Stimulated activated CD4-positive, alpha-beta T cell treated with anti-CD3 and anti-CD28 coated beads, Interleukin-2, amount 100 ng/mL, for 48 hours (primary cell): ENCODE results near the gene SLC16A6.
"Not testable (repeated sequence)": the region's sequence is repeated elsewhere in the genome, so short reads cannot be mapped to it uniquely, and the experiment has no call there.

ENCODE experiments used
- DNase-seq, 2 donors: peaks; one replicate each; pipeline ENCODE4 v3.0.0-alpha.2; 2020

Gene SLC16A6

DNA sequence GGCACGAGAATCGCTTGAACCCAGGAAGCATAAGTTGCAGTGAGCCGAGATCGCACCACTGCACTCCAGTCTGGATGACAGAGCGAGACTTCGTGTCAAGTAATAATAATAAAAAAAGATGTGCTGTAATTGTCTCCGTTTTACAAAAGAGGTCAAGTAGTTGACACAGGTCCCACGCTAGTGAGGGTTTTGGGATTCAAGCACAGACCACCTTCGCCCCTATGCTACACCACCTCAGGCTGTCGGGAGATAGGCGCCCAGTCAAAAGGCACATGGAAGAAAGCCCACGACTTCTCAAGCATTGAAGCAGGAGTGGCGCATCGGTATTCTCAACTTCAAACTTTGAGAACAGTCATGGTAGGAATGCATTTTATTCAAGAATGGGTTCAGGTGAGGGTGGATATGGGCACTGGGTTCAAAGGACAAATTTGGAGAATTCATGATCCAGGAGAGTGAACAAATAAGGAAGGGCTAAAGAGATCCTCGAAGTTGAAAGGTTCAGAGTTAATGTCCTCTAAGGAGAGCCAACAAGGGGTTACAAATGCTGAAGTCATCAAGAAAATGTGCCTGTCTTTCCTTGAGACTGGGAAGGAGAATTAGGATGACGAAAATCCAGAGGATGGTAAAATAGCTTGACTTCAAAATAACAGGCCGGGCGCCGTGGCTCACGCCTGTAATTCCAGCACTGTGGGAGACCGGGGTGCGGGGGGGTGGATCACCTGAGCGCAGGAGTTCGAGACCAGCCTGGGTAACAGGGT, 44.5 kb downstream of the SLC16A6 start:
- no peak for DNase-seq

DNA sequence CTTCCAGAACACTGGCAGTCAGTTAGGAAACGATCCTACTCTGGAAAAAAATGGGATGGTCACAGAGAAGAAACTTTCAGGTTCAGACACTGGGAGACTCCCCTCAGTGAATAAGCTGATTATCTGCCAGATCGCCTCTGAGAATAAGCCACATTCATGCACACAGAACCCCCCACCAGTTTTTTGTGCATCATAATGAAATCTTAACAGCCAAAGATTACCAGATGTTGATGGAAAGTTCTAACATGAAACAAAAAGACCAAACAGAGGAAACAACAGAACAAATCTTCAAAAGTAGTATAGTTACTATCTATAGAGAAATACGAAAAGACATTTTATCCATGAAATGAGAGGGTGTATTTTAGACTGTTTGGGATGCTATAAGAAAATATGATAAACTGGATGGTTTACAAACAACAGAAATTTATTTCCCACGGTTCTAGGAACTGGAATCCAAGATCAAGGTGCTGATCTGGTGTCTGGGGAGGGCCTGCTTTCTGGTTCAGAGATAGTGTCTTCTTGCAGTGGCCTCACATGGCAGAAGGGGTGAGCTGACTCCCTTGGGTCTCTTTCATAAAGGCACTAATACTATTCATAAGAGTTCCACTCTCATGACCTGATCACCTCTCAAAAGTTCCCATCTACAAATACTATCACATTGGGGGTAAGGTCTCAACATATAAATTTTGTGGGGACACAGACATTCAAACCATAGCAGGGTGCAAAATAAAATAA, 51.1 kb downstream of the SLC16A6 start:
- no peak for DNase-seq

DNA sequence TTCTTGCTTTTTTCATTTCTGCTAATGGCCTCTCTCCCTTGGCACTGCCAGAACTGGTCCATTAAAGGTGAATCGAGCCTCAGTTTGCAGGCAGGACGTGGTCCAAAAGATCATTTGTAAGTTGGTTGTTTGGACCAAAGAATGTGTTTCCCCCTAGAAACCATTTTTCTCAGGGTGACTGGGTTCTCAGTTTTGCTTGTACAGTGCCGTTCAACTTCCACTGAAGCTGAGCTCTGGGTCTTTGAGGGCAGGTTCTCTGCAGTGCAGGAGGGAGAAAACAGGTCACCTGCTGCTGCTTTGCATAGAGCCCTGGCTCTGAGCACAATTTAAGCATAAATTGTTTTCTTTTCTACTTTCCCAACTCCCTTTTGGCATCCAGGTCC, 52.1 kb downstream of the SLC16A6 start:
- DNase-seq, result no peak

DNA sequence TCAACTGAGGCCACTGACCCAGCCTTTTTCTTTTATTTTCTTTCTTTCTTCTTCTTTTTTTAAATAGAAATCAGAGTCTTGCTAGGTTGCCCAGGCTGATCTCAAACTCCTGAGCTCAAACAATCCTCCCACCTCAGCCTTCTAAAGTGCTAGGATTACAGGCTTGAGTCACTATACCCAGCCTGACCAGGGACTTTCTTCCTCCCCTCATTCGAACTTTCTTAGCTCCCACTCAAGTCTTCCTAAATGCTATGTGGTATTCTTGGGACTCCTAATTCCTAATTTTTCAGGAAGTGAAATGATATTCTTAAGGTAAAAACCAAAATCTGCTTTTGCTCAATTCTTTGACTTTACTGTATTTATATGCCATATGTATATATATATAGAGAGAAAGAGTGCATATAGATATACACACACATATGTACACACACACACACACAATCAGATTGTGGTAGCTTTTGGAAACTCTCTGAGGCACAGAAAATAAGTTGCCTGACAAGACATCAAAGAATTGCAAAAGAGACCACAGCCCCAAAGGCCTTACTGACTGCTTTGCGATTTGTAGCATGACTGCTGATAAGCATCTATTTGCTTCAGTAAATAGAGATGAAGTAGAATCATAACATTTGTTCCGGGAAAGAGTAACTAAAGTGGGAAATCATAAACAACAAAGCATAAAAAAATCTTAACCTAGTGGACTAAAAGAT, 52.6 kb downstream of the SLC16A6 start:
- DNase-seq, result no peak

DNA sequence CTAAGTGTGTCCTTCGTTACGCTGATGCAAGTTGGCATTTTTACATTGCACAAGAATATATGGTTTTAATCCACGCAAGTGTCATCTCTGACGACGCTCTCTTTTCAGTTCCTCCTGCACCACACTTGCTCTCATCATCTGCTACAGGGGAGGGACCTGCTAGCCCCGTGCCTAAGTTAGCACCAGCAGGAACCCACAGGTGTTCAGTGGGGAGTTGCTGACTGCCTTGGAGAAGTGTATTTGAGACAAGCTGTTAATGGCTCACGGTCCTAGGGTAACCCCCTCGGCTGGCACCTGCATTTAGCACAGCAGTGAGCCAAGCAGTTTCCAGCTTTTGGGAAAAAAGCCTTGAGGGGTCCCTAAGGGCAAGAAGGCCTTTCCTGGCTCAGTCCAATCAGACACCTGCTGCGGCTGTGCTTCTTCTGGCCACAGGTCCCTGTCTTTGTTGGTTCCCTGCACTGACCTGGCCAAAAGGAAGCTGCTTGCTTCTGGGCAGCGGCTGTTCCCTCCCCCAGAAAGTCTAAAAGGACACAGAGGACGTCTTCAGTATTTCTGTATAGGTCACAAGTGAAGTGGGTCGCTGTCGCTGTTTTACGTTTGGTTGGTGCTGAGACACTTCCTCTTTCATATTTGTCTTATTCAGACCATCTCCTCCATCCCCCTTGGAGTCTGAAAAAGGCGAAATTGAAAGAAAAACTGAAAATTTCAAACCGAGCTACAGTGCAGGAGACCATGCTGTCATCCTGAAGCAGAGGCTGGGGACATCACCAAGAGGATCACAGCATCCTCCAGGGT, 53.4 kb downstream of the SLC16A6 start:
- not testable (repeated sequence) for DNase-seq

DNA sequence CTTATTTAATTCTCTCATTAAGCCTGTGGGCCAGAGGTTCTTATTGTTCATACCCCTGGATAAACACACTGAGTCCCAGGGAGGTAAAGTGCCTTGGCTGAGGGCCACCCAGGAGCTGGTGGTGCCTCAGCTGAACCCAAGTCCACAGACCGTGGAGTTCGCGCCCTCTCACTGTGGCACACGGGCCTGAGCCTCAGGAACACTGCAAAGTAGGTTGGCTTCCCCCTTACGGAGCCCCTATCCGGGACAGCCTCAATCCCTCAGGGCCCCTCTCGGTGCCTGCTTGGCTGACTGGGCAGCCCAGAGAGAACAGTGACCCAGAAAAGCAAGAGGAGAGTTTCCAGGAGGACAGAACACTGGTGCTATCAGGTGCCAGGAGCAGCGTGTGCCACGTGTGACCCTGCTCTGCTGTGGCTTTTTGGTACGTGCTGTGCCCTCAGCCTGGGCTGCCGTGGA, 55.6 kb downstream of the SLC16A6 start:
- not testable (repeated sequence) for DNase-seq

DNA sequence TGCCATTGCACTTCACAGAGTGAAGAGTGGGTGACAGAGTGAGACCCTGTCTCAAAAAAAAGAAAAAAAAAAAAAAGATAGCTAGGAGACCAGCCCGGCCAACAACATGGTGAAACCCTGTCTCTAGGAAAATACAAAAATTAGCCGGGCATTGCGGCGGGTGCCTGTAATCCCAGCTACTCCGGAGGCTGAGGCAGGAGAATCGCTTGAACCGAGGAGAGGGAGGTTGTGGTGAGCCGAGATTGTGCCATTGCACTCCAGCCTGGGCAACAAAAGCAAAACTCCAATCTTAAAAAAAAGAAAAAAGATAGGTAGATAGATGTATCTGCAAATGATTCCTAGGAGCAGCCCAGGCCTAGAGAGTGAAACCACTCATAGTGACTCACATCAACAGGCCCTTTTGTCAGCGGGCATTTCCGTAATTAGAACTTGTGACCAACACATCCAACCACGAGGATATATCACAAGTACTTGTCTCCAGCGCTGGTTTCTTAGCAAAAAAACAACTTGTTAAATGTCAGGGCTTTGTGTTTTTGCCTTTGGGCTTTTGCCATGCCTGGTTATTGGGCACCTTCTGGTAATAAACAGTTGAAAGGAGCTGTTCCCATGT, 56.1 kb downstream of the SLC16A6 start:
- not testable (repeated sequence) for DNase-seq

DNA sequence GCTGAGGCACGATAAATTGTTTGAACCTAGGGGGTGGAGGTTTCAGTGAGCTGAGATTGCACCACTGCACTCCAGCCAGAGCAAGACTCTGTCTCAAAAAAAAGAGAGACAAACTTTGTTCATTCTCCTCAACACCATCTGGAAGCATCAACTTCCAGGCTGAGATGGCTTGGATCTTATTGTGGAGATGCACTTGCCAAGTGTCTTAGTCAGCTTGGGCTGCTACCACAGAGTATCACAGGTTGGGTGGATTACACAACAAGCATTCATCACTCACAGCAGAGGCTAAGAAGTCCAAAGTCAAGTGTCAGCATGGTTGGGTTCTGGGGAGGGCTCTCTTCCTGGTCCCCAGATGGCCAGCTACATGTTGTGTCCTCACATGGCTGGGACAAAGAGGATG, 58.2 kb downstream of the SLC16A6 start:
- DNase-seq, result not testable (repeated sequence)

DNA sequence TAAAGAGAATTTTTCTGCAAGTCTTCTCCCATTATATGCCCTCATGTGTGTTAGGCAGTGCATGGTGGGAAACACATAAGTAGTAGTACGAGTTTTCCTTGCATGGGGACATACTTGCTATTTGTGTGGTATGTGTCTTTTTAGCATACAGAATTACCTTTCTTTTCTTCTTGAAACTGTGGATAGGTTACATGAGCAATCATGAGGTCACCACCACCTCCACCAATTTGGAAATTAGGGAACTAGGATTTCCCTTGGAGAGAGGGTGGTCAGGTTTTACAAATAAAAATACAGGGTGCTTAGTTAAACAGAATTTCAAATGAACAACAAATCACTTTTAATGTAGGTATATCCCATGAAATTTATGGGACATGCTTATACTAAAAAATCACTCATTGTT, 59.4 kb downstream of the SLC16A6 start:
- DNase-seq, result no peak

DNA sequence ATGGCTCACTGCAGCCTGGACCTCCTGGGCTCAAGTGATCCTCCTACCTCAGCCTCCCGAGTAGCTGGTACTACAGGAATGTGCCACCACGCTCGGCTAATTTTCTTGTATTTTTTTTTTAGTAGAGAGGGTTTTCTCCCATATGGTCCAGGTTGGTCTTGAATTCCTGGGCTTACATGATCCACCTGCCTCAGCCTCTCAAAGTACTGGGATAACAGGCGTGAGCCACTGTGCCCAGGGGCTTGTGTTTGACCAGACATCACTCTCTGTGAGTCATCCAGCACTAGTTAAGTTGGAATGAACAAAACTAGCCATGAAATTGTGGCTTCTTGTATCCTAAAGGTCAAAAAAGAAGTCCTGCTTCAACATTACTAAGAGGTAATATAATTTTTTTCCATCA, 59.8 kb downstream of the SLC16A6 start:
- DNase-seq, result not testable (repeated sequence)

DNA sequence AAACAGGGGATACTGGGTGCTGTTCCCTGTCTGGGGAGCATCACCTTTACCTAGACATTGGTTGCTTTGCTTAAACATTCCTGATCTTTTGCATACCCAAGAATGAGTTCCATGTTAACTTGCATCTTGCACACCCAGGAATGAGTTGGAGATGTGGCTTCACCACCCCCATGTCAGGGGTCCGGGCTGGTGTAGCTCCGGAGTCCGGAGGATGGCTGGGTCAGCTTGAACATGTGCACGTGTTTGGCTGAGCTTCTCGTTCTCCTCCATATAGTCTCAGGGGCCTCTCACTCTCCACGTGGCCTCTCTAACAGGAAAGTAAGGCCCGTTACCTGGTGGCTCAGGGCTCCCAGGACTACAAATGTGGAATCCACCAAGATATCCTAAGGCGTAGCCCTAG, 61.3 kb downstream of the SLC16A6 start:
- DNase-seq, result no peak

DNA sequence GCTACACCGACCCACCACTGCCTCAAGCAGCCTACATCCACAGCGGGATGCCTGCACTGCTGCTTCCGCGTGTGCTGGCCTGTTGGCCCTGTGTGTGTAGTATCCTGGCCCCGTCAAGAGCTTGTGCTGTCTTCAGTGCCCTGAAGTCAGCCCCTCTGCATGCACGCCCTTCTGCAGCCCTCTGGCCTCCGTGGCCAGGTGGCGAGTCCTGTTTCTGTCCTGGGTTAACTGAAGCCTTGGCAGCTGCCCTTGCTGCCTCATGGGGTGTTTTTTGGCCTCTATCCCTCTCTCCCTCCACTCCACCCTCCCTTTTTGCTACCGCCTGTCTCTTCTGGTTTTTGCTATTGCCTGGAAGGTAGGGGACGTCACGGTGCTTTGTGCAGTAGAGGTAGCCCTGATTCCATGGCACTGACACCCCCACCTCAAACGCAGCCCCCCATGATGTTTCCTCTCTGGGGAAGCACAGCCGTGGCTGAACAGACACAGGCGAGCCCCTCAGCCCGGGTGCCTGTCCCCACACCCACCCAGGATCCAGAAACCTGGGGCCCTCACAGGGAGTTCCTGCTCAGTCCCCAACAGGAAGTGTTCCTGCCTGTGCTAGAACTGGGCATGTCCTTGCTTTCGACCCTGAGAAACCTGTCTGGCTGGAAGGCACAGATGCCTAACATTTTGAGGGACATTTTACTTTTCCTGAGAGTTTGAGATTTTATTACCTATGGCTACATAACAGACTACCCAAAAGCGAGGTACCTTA, 61.9 kb downstream of the SLC16A6 start:
- DNase-seq, result no peak

DNA sequence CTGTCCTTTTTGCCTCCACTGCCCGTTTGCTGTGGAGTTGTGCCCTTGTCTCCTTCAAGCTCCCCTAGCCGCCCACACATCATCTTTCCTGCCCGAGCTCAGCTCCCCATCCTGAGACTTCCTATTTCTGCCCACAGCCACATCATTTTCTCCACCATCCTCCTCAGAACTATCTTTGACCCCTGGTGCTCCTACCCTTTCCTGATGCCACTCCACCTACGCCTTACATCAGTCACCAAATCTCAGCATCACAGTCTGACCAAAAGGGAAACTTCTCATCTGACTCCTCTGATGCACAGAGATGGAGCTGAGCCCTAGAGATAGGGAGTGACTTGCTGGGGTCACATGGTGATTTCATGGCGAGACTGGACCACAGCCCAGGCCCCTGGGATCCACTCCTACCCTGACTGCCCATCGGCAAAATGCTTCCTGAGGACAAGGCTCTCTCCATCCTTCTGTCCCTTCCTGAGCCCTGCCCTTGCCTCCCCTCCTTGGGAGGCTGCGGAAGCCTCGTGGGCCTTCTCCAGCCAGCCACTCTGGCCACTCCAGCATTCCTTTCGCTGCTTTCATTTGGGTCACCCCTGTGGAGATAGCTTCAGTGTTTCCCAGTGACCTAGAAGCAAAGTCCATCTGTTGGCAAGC, 62.8 kb downstream of the SLC16A6 start:
- not testable (repeated sequence) for DNase-seq

DNA sequence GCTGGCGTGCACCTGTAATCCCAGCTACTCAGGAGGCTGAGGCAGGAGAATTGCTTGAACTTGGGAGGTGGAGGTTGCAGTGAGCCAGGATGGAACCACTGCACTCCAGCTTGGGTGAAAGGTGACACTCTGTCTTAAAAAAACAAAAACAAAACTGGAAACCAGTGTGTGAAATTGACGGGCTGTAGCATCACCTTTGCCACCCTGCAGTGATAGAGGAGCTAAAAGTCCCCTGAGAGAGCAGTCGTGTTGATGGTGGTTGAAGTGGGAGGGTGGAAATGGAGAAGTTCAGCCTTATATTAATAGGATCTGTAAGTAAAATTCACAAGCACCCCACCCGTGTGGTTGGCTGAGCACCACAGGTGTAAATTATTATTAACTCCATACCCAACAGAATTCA, 65.9 kb downstream of the SLC16A6 start:
- not testable (repeated sequence) for DNase-seq

DNA sequence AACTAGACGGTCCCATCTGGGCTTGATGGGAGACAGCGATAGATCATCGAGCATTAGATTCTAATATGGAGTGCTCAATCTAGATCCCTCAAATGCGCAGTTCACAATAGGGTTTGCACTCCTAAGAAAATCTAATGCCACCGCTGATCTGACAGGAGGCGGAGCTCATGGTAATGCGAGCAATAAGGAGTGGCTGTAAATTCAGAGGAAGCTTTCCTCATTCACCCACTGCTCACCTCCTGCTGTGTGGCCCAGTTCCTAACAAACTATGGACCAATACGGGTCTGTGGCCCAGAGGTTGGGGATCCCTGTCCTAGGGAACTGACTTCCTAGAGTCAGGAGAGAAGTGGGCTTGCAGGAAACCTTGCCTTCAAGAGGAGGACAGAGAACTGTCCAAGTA, 68.3 kb downstream of the SLC16A6 start:
- DNase-seq, result no peak

DNA sequence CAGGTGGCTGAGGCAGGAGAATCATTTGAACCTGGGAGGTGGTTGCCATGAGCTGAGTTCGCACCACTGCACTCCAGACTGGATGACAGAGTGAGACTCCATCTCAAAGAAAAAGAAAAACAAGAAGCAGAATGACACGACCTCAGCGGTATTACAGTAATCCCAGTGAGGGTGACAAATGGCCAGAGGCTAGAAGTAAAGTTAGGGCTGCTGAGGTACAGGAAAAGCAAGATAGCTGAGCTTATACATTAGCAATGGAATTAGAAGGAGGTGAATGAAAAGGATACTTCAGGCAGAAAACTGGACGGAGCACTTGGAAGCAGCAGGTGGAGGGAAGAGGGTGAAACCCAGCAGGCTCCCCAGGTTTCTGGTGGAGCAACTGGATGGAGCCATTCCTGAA, 69.1 kb downstream of the SLC16A6 start:
- DNase-seq, result no peak

DNA sequence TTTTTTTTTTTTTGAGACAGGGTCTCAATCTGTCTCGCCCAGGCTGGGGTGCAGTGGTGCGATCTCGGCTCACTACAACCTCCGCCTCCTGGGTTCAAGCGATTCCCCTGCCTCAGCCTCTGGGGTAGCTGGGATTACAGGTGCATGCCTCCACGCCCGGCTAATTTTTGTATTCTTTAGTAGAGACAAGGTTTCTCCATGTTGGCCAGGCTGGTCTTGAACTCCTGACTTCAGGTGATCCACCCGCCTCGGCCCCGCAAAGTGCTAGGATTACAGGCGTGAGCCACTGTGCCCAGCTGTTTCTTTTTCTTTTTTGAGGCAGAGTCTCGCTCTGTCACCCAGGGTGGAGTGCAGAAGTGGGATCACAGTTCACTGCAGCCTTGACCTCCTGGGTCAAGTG, 70.1 kb downstream of the SLC16A6 start:
- not testable (repeated sequence) for DNase-seq

DNA sequence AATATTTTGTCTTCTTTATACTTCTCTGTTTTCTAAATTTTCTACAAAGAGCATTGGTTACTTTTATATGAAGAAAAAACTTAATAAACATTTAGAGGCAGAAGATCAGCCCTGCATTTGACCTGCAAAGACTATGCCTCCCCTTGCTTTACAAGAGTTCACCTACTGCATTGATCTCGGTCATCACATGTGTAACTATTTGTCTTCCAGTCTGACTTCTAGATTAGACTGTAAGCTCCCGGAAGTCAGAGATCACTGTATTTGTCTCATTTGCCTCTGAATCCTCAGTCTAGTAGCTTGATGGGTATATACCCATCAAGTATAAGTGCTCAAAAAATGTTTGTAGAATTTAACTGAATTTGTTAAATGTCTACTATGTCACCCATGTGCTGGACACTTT, 70.7 kb downstream of the SLC16A6 start:
- not testable (repeated sequence) for DNase-seq

DNA sequence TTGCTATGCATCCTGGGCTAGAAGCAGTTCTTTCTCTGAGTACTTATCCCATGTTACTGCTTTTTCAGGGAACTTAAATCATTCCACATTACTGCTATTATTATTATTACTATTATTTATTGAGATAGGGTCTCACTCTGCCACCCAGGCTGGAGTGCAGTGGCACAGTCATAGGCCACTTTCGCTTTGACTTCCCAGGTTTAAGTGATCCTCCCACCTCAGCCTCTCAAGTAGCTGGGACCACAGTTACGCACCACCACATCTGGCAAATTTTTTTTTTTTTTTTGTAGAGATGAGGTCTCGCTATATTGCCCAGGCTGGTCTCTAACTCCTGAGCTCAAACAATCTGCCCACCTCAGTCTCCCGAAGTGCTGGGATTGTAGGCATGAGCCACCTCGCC, 71.5 kb downstream of the SLC16A6 start:
- not testable (repeated sequence) for DNase-seq
